Forelimb muscle (tissue), 1 donor: ENCODE data around the gene TECPR2. TPM values are rescaled to one million over a fixed set of nuclear protein-coding genes. Genes with fewer than 3 reads are reported as not detected.
"Not testable (repeated sequence)": the region's sequence is repeated elsewhere in the genome, so short reads cannot be mapped to it uniquely, and the experiment has no call there.

Experiments used
- DNase-seq: peaks from one replicate; pipeline ENCODE4 v3.0.0-alpha.2; 2013; ENCODE audit warnings: low read depth
- polyA plus RNA-seq: library from polyadenylated mRNA; unstranded; fragments of 120-200 nt; gene quantifications from one replicate; pipeline ENCODE4 v1.2.1, GENCODE V29; 2013; ENCODE audit not compliant: insufficient read length

Gene TECPR2
- polyA plus RNA-seq, 1 donor: 12.1 TPM

- no peak for DNase-seq
These were observed 182.9 kb downstream of the TECPR2 start for GRCh38 chr14:102545461-102546265.

DNA sequence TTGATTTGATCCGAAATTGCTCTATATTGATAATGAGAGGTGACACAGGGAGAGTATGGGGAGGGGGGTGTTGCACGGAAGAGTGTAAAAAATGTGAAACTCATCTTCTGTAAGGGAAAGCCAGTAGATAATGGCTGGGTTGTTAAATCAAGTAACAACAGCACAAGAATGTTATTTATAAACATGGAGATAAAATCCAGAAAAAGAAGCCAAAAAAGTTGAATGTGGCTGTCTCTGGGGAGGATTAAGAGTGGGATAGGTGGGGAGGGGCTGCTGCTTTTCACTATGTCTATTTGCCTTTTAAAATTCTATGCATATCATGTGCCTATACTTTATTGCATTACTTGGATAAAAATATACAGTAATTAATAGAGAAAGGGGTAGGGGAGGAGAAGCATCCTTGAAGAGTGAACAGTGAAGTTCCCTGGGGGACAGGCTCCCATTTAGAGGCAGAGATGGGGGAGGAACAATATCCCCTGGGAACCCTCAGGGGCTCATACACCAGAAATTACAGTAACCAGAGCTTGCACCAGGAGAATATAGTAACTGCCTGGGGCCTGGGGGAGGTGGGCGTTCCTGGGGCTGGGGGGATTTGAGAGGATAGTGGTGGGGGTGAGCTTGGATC, 186.0 kb downstream of the TECPR2 start:
- no peak for DNase-seq

- DNase-seq: not testable (repeated sequence)
These were observed 188.2 kb downstream of the TECPR2 start for GRCh38 chr14:102550927-102551401.

Other genes with a start within 250 kb of the TECPR2 start
- gene WDR20, start 223.0 kb upstream of the TECPR2 start, polyA plus RNA-seq: 23.2 TPM
- gene MOK, start 57.8 kb upstream of the TECPR2 start, polyA plus RNA-seq: 8.6 TPM
- gene ZNF839, start 43.2 kb upstream of the TECPR2 start, polyA plus RNA-seq: 11.6 TPM
- gene CINP, start 51 bp upstream of the TECPR2 start, polyA plus RNA-seq: 31.8 TPM
- 26.4 TPM for gene ANKRD9, start 146.8 kb downstream of the TECPR2 start, polyA plus RNA-seq
- 23.6 TPM for gene RCOR1, start 229.7 kb downstream of the TECPR2 start, polyA plus RNA-seq